A204.1 (cell line): Measurements from ENCODE around the gene SLC8A1.

Source experiments
- FAIRE-seq: peaks from 2 replicates; lab custom pipeline; 2012; peaks lifted over from hg19 to GRCh38; lab: Jason Lieb, UNC

SLC8A1 gene

DNA sequence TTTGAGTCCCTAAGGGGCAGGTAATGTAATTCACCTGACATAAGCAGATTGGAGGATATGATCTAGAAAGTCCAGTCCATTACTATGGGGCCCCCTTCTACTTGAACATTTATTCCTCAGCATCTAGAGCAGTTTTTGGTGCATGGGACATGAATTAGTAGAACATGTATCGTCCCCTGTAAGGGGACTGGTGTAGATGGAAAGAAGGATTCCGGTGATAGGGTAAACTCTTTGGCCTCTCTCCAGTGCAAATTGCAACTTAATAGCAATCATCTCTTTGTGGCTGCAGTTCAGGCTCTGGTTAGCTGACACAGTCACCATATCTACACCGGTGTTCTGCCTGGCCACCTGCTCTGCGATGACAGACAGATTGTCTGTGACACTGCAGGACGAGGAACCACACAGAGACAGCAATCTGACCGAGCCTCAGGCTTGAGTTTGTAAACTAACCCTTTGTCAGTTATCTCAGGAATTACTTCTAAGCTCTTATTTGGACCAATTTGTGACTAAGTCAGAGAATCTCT, 6.4 kb upstream of the SLC8A1 start:
- FAIRE-seq = no peak

DNA sequence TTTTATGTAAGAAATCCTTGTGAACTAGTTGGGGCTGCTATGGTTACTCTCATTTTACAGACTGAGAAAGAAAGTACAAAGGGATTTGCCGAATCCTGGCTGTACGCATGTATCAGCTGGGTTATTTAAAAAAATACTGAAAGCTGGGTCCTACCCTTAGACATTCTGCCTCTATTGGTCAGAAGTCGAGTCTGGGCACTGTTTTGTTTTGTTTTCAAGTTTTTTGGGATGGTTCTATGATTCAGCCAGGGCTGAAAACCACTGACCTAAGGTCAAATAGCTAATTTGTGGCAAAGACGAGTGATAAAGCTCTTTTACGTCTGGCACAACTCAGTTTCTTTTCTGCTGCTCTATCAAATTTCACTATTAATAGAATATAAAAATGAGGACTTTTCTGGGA, 5.9 kb upstream of the SLC8A1 start:
- FAIRE-seq = no peak

DNA sequence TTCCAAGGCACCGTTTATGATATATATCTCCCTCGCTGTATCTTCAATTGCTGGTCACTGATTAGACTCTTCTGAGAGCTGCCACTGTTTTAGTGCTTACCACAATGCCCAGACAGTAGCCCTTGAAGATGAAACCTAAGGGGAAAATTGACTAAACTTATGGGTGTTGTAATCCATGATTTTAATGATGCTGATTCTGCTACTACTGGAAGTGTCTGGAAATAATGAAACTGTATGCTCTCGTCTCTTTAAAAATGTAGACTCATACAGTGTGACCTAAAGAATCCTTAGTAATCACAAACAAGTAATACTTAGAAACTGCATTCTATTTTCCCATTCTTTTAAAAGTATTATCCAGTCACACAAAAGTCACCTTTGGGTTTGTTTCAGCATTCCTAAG, 5.5 kb upstream of the SLC8A1 start:
- no peak for FAIRE-seq

DNA sequence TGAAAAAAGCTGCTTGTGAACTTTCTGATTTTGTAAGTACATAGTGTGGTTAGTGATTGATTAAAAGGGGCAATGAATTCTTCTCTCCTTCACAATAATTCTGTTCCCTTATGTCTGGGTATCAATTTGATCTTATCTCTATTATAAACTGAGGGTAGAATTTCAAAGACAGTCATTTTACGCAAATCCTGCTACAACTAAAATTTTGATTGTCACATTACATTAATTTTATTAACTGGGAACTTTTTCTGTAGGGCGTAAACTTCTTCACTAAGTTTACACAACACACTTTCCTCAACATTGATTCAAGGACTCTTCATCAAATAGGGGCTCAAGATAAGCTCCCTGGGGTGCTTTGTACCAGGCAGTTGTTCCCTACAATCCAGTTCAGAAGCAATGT, 5.0 kb upstream of the SLC8A1 start:
- no peak for FAIRE-seq

DNA sequence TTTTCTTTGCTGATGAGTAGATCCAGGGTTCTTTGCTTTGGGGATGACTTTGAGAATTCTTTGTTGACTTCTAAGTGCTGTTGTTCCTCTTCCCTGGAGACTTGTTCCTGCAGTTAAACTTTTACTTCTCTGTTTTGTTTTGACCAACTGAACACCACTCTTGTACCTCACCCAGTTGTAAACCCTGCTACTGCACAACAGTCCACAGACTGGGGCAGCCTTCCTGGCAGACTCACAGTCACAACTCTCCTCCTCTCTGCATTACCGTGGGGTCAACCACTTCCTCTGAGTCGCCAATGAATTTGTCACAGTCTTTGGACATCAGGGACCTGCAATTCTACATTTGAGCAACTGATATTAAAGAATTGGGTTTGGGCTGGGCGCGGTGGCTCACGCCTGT, 3.8 kb upstream of the SLC8A1 start:
- FAIRE-seq = no peak

DNA sequence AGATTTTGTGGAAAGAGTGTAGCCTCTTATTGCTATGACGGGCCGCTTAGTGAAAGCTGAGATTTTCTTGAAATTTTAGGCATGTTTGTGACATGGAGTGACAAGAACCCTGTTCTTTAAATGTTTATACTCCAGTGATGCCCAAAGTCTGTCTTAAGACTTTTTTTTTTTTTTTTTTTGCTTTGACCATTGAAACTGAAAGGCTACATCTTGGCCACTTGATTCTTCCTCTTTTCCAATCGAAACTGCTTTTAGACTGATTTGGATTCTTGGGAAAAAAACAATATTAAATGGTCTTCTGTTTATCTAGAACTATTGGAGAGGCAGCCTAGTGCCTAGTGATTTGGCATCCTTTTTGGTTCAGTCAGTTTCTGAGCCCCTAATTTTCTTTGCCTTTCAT, 2.4 kb upstream of the SLC8A1 start:
- FAIRE-seq = no peak

DNA sequence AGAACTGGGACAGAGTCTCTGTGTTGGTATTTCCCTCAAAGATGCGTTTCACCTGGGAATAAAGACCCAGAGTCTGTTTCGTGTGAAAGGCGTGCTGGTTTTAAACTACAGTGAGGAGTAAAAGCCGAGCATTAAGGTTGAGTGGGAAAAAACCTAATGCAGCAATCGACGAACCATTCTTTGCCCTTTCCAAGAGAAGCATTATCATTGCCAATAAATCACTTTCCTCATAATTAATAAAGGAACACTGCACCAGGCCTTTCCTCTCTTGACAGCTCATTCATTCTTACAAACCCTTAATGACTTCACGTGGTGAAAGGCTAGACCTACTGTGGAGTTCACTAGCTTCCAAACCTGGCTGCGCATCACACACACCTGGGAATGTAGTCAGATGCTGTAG, 896 bp upstream of the SLC8A1 start:
- no peak for FAIRE-seq

DNA sequence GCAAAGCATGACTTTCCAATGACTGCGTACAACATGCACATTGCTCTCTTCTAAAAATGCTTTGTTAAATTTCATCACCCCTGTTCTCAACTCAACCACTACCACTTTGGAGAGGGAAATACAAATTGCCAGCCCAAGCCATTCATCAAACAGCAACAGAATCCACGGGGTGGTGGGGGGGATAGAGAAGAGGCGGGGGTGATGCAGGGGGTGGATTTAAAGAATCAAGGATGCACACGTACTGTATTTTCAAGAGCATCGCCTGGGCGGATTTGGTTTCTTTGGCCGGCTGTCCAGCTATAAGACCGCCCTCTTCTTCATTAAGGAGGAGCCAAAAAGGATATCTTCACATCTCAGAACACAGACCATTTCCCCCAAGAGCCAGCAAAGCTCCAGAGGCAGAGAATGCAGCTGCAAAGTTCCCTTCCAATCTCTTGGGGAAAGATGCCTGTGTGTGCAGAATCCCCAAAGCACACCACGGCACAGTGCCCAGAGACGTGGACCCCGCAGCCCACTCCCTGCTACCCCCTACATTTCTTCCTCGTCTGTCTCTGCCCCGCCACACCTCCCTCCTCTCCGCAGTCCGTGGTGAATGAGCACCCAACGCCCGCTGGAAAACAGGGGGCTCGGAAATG, 977 bp downstream of the SLC8A1 start:
- no peak for FAIRE-seq

DNA sequence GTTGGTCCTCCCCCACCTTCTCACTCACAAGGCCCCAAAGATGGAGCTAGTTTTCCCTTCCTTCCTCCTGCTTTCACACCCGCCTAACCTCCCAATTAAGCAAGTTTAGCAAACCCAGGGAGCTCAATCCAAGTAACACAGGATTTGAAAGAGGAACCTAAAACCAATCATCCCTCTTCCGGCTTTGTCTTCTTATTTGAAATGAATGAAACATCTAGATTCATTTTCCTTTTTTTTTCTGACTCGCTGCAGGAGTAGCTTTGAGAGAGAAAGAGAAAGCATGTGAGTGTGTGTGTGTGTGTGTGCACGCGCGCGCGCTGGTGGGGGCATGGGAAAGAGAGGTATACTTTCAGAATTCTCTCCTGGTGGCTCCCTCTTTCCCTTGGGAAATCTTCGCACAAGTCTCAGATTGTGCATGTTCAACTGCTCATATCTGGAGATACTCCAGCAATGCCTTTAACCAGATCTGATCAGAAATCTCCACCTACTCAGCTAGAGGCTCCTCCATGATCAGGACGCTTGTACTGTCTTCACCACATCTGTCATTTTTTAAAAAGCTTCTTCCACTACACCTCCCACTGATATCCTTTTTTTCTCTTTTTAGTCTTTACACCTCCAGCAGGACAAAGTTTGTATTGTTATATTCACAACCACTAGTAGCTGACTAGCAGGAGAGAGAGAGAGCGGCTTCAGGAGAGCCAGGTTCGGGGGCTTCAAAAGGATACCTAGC, 1.7 kb downstream of the SLC8A1 start:
- FAIRE-seq = no peak

DNA sequence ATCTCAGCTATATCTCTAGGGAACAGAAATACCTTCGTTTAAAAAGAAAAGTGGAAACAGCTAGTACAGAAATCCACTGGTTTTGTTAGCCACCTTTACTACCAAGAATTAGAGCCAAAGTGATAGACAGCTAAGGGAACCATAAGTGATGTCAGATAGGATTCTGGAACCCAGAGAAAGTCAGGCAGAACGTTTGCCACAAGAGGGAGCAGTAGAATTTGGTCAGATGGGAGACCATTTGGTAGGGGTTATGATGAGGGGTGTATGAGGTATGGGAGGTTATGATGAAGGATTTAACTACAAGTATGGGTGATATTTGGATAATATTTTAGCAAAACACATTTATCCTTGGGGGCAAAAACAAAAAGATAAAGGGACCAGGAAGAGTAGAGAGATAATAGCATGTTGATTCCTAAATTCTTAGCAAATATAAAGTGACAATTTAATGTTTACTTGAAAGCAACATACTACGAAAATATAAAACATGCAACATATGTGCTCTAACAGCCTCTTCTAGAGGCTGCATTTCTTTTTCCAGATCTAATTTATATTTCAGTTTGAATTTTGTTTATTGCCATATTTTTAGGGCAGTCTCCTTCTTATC, 3.3 kb downstream of the SLC8A1 start:
- no peak for FAIRE-seq

DNA sequence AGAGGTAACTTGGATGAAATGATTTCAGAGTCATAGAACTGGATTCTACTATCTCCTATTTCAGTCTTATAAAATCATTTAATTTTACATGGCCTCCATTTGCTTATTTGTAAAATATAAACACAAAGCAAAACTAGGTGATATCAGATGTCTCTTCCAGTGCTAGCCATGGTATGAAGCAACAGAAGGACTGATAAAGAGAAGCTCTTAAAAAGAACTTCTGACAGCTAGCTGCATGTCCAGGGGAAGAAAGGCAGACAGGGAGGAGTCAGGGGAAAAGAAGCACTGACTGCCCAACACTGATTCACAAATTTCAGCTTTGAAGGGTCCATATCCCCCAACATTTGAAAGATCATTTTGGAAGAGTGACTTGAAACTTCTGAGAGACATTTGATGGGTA, 6.4 kb downstream of the SLC8A1 start:
- no peak for FAIRE-seq

DNA sequence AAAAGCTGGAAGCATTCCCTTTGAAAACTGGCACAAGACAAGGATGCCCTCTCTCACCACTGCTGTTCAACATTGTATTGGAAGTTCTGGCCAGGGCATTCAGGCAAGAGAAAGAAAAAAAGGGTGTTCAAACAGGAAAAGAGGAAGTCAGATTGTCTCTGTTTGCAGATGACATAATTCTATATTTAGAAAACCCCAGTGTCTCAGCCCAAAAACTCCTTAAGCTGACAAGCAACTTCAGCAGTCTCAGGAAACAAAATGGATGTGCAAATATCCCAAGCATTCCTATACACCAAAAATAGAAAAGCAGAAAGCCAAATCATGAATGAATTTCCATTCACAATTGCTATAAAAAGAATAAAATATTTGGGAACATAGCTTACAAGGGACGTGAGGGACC, 11.1 kb downstream of the SLC8A1 start:
- FAIRE-seq = no peak

DNA sequence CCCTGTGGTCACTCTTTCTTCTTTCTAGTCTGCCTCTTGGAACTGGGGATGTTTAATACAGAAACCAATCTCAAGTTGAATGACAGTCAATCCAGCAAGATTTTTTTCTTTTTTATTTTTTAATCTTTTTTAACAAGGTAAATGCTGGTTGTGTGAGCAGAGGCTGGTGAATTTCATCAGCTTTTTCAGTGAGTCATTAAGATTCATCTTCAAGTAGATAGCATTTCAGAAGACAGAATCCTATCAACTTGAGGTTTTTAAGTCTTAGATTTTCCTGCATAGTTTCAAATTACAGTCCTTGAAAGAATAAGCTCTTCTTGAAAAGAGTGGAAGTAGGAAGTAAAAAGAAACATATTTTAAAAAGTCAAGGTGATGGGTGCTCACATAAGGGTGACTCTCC, 12.4 kb downstream of the SLC8A1 start:
- no peak for FAIRE-seq

DNA sequence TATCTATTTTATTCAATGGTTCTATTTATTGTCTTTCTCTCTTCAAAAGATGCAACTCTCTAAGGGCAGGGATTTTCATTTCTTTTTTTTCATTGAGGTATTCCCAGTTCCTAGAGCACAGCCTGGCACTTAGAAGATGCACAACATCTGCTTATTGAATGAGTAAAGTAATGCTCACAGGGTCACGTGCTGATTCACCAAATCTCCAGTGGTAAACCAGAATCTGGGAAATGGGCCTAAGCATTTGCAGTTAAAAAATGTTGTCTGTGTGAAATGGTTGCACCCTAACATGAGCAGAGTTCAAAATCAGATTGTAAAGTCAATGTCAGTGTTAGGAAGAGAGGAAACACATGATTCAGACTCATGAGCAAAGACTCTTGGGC, 15.8 kb downstream of the SLC8A1 start:
- FAIRE-seq = no peak

DNA sequence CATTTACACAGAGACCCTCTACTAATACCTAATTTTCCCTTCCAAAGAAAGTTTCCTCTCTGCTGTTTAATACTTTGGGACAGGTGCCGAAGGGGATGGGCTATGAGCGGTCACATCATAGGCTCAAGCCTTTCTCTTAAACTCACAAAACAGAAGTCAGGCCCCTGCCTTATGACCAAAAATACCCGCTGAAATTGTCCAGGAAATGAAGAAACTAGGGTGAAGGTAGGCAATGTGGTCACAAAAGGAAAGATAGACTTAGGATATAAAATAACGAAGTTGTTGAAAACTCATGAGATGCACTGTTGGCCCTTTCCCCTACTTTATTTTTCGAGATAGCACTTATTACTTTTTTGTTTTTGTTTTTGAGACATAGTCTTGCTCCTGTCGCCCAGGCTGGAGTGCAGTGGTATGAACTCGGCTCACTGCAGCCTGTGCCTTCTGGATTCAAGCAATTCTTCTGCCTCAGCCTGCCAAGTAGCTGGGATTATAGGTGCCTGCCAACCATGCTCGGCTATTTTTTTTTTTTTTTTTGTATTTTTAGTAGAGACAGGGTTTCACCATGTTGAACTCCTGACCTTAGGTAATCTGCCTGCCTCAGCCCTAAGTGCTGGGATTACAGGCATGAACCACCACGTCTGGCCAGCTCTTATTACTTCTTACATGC, 16.3 kb downstream of the SLC8A1 start:
- no peak for FAIRE-seq

DNA sequence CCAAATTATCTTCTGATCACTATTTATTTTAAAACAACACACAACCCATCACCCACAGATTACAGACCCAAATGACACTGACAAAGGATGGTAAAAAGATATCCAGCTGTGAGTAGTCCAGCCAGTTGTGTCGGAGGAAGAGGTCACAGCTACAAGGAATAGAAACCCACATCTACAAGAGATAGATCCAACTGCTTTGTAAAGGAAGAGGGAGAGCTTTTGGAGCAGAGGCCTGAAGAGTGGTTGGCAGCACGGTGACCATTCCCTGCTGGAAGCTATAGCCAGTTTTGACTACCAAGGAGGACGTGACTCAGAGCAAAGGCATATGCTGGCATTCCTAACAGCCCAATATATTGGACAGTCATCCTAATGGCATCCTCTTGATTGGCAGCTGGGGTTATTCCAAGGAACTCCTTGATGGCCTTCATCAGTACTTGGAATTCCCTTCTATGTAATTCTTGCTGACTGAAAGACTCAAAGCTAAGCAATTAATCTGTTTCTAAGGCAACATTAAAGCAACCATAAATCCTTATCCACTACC, 17.1 kb downstream of the SLC8A1 start:
- no peak for FAIRE-seq

DNA sequence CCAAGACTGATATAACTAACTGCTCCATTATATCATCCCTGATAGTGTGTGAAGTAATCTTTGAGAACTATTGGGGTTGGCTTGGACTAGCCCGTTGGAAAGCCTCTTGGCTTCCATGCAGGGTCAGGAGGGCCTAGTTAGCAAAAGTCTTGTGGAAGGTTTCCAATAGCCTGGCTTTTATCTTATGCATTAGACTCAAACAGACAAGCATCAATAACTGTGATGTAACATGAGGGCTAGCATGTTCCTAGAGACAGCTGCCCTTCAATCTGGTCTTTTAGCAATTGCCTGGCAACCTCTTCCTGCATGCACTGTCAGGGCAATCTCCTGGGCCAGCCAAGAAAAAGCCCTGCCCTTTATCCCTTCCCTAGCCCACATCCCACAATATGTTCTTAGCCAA, 18.2 kb downstream of the SLC8A1 start:
- no peak for FAIRE-seq

DNA sequence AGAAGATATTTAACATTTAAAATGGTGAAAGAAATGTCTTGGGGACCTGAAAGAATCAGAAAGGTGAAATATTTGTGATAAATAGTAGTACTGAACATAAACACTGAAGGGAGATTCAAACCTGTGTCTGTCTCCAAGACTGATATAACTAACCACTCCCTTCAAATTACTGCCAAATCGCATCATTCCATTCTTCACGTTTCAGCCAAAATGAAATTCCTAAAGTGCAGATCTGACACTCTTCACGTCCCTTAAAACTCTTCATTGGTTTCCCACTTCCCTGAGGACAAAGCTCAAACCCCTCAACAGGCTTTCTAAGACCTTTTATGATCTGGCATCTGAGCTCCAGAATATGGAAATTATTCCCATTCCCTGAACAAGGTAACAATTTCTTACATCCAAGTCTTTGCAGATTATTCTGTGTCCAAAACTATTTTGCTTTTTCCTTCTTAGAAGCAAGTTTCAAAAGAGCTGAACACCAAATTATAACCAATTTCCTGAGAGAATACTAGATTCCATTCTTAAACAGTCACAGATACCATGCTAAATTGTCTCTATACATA, 18.9 kb downstream of the SLC8A1 start:
- no peak for FAIRE-seq

DNA sequence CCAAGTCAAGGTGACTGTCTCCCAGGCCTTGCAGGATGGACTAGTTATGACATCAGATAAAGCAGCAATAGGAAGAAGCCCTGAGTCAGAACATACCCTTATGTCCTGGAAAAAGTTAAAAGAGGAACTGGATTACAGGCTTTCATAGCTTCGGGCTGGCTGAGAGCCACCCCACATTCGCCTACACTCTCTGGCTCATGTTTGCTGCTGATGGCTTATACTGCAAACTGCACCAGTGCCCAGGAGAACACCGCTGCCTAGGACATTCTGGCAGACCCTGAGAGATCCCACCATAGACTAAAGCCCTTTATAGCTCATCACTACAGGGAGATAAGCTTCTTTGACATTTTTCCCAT, 20.3 kb downstream of the SLC8A1 start:
- no peak for FAIRE-seq

DNA sequence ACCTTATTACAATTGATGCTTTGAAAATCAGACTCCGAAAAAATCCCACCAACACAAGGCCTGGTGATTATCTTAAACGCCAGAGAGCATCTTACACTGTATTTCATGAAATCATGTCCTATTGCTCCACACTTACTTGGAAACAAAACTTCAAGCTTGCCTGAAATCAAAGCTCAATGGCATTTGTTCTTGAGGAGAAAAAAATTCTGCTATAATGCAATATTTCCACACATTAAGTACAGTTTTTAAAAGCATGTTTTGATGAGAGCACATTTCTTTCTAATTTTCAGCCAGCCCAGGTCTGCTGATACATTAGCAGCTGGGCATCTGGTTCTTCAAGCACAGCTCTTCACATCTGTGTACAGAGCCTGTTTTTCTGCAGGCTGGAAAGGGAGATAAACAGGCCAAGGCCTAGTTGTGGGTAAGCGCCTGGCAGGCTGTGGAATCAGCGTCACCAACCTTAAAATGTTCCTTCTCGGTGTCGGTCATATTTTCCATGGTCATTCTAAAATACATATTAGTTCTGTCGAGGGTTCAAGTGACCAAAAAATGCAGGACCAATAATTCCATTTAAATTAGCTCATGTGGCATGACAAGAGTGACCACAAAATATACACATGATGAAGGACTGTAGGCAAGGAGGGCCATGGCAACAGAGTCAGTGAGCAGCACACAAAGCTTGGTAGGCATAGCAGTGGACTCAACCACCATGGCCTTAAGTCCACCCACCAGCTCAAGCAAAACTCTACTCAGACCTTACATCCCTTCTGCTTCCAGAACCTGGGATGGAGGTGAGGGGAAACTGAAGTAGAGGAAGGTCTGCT, 20.9 kb downstream of the SLC8A1 start:
- FAIRE-seq = no peak

DNA sequence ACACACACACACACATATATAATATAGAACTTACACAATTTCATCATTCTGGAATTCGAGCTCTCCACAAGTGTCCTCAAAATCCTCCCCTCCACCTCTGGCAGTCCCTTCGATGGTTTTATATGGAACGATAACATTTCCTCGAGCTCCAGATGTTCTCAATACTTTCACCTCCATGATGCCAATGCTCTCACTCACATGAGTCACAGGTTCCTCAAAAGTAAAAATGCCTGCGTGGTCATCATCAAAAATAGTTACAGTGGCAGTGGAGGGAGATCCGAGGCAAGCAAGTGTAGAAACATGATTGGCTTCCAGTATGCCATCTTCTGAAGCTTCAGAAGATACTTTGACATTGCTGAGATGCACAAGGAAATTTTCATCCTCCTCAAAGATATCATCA, 23.5 kb downstream of the SLC8A1 start:
- no peak for FAIRE-seq
